Cerebellar nuclear complex (tissue), 1 donor: ENCODE results near the gene GLYR1.

Experiments used
- DNase-seq, 2 experiments: peaks; one replicate each; lab custom pipeline; 2025; lab: John Stamatoyannopoulos, UW

GLYR1 gene

GRCh38 chr16:4763791-4764190 is 83.3 kb downstream of the GLYR1 start:
- no peak for DNase-seq

DNA sequence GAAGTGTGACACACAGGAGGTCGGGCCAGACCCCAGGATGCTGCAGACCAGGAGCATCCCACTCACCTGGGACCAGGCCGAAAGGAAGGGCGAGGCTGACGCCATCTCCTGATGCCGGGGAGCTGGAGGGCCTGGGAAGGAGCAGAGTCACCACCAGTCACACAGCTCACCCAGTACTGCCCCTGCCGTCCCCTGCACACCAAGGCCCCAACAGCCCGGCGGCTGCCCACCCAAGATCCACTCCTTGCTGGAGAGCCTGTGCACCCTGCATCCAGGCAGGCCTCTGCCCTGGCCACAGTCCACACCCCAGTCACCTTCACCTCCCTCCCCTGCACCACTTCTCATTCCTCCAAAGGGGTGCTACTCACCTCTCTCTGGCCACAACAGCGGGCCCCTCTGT is 84.9 kb downstream of the GLYR1 start:
- no peak for DNase-seq

GRCh38 chr16:4760221-4760910 is 86.7 kb downstream of the GLYR1 start:
- DNase-seq: no peak

DNA sequence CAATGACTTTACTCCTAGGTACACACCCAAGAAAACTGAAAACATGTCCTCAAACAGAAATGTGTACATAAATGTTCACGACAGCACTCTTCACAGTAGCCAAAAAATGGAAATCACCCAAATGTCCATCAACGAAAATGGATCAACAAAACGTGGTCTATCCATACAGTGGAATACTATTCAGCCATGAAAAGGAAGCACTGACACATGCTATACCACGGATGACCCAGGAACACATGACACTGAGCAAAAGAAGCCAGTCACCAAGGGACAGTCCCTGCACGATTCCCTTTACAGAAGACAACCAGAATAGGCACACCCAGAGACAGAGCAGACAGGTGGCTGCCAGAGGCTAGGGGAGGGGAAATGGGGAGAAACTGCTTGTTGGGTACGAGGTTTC is 91.4 kb downstream of the GLYR1 start:
- no peak for DNase-seq

GRCh38 chr16:4754865-4755264 is 92.2 kb downstream of the GLYR1 start:
- DNase-seq: no peak

GRCh38 chr16:4753227-4753626 is 93.9 kb downstream of the GLYR1 start:
- DNase-seq: no peak
